Adrenal gland (tissue), 12 donors: Measurements from ENCODE around the gene NT5DC3. TPM values are rescaled to one million over a fixed set of nuclear protein-coding genes. Genes with fewer than 3 reads are reported as not detected.

Experiments used
- DNase-seq, 7 donors: peaks; one replicate each; pipeline ENCODE4 v3.0.0-alpha.2; 2019 to 2020
- H3K27ac ChIP-seq, 5 donors: fragments of 200-600 bp; sonication (generic) in 4 of 5; 1 replicate in 3 of 5; 2 replicates in 2 of 5; pipeline versions ENCODE4 v1.5.1 to v1.8.0; 2016 to 2020; ENCODE audit warnings: mild to moderate bottlenecking in 1 of 5
- H3K27me3 ChIP-seq: fragments of 200-600 bp; 2 replicates; pipeline ENCODE4 v1.8.0; 2021
- H3K36me3 ChIP-seq, 2 donors: fragments of 200-600 bp; replicated peaks in 1 of 2; 1 replicate in 1 of 2; 2 replicates in 1 of 2; pipeline versions ENCODE4 v1.5.1 to v1.8.0; 2018 to 2022
- H3K4me1 ChIP-seq, 2 donors: fragments of 200-600 bp; replicated peaks in 1 of 2; 1 replicate in 1 of 2; 2 replicates in 1 of 2; pipeline versions ENCODE4 v1.5.1 to v1.8.0; 2018 to 2021
- H3K4me3 ChIP-seq, 4 donors: fragments of 200-600 bp; sonication (generic) in 3 of 4; one replicate each; pipeline ENCODE4 v1.5.1; 2016 to 2018
- H3K9me3 ChIP-seq, 3 donors: fragments of 200-600 bp; sonication (generic) in 1 of 3; replicated peaks in 1 of 3; 1 replicate in 2 of 3; 2 replicates in 1 of 3; pipeline versions ENCODE4 v1.5.1 to v1.8.0; 2016 to 2021
- CTCF ChIP-seq, 6 experiments: fragments of 450-650 bp in 4 of 6; fragments of 200-600 bp in 2 of 6; sonication (generic) in 1 of 6; IDR thresholded peaks; 1 replicate in 5 of 6; 2 replicates in 1 of 6; pipeline versions ENCODE4 v1.5.1 to v1.8.0; 2016 to 2021; ENCODE audit warnings: antibody characterized with exemption in 6 of 6, mild to moderate bottlenecking in 2 of 6, moderate library complexity in 1 of 6
- POLR2A ChIP-seq, 2 donors: fragments of 450-650 bp; IDR thresholded peaks; one replicate each; pipeline ENCODE4 v1.6.1; 2017; ENCODE audit warnings: antibody characterized with exemption in 2 of 2, mild to moderate bottlenecking in 2 of 2, moderate library complexity in 1 of 2
- WGBS, 4 donors: extraction: QIAGEN DNeasy Blood & Tissue Kit in 2 of 4; methylation state at CpG; one replicate each; pipeline versions ENCODE4 v1.1.5 to v1.1.7; 2013 to 2017; 5-methylcytosine and 5-hydroxymethylcytosine counted together
- intact Hi-C, 2 donors: fragments of 100-400 bp; cut with DNase I; formaldehyde crosslinking; loops; one replicate each; pipeline versions ENCODE4 v1.14.1 to v1.15.0; 2022 to 2023
- polyA plus RNA-seq, 3 donors: library from polyadenylated mRNA; stranded (reverse); fragments of 200-250 nt in 2 of 3; fragments of 350-450 nt in 1 of 3; fragmentation: Illumina TruSeq in 1 of 3; extraction: RNeasy Lipid Tissue Mini Kit (QIAGEN cat#74804) in 1 of 3; gene quantifications; one replicate each; pipeline ENCODE4 v1.2.3, GENCODE V29; 2013 to 2014
- total RNA-seq, 9 donors: library from RNA; depleted of rRNA in 4 of 9; stranded (reverse); fragments of >200 nt in 4 of 9; fragments of 120-200 nt in 1 of 9; fragmentation: NEBNext Ultra II Directional in 1 of 9; extraction: Animal tissue kit (Norgen Biotek cat#: 25700) in 1 of 9; gene quantifications; one replicate each; pipeline versions ENCODE4 v1.1.0 to v1.2.4, GENCODE V29; 2013 to 2023
- donor health status: healthy with polysubstance abuse.
- donor health status: Bipolar disorder and iron deficiency.
- donor health status: DM: yes; HTN: yes; CAD: no.
- donor health status: DM: no; HTN: no; CAD: no.
- donor health status: DM: no; HTN: no; CAD: no.
- donor health status: DM: yes; HTN: yes; CAD: no.

The NT5DC3 gene
- total and polyA plus RNA-seq, 12 donors, result 4.1 to 14.9 (median 7.2) TPM

- H3K9me3 ChIP-seq, result no peaks in the 10 kb centered on the region
- no peaks in the 10 kb centered on the region for H3K27me3 ChIP-seq
- no peaks in the 10 kb centered on the region for H3K4me1 ChIP-seq
These were observed 23.7 kb upstream of the NT5DC3 start for GRCh38 chr12:103864710-103865109.

GRCh38 chr12:103858953-103859601, 18.0 kb upstream of the NT5DC3 start:
- Histone ChIP-seq H3K36me3 (no peaks in the 10 kb centered on the region), H3K4me3 (no peak overlapping the region), H3K27me3 (no peaks in the 10 kb centered on the region), H3K27ac (peak overlapping the region in 2 of 5 donors; percentile 33 to 52), H3K9me3 (no peaks in the 10 kb centered on the region), H3K4me1 (no peaks in the 10 kb centered on the region)
- TF ChIP-seq POLR2A (IDR thresholded peaks at IDR 0.05), result peak in 1 of 2 donors; percentile 45
- TF ChIP-seq CTCF (IDR thresholded peaks at IDR 0.05), result no peak
- WGBS, 4 donors, result 54 to 76% (median 65%) methylated on average over 9 to 10 of the region's 10 CpGs
- peak in 6 of 7 donors; percentile 53 to 79 (median 72) for DNase-seq
- intact Hi-C loops, result no loop called here

More at GRCh38 chr12:103864710-103865109, 23.7 kb upstream of the NT5DC3 start:
- H3K27ac ChIP-seq, result no peak overlapping the region
- 92 to 97% (median 96%) methylated on average over 6 of the region's 6 CpGs for WGBS, 4 donors
- TF ChIP-seq CTCF (IDR thresholded peaks at IDR 0.05) (no peak), POLR2A (IDR thresholded peaks at IDR 0.05) (no peak)
- no peak for DNase-seq
- intact Hi-C loops, result loop anchor here in 1 of 2 donors (10.0 kb wide), 1 partner anchor 90 kb away; no protein-coding TSS in a partner anchor
- no peaks in the 10 kb centered on the region for H3K36me3 ChIP-seq
- no peak overlapping the region for H3K4me3 ChIP-seq

GRCh38 chr12:103858335-103858734, 17.3 kb upstream of the NT5DC3 start:
- no peaks in the 10 kb centered on the region for H3K36me3 ChIP-seq
- no peaks in the 10 kb centered on the region for H3K27me3 ChIP-seq
- intact Hi-C loops, result no loop called here
- no peak overlapping the region for H3K27ac ChIP-seq
- no peaks in the 10 kb centered on the region for H3K4me1 ChIP-seq
- no peaks in the 10 kb centered on the region for H3K9me3 ChIP-seq
- WGBS, 4 donors, result 86 to 96% (median 91%) methylated on average over 7 to 8 of the region's 8 CpGs
- TF ChIP-seq POLR2A (IDR thresholded peaks at IDR 0.05) (no peak), CTCF (IDR thresholded peaks at IDR 0.05) (no peak)
- DNase-seq, result no peak
- no peak overlapping the region for H3K4me3 ChIP-seq

- intact Hi-C loops, result no loop called here
- H3K27ac ChIP-seq, result no peak overlapping the region
- no peaks in the 10 kb centered on the region for H3K4me1 ChIP-seq
These were observed 16.1 kb upstream of the NT5DC3 start for GRCh38 chr12:103857164-103857563.

More at GRCh38 chr12:103857164-103857563, 16.1 kb upstream of the NT5DC3 start:
- H3K9me3 ChIP-seq, result no peaks in the 10 kb centered on the region
- no peak overlapping the region for H3K4me3 ChIP-seq
- H3K36me3 ChIP-seq, result no peaks in the 10 kb centered on the region
- WGBS, 4 donors, result 65 to 93% (median 78%) methylated on average over 2 of the region's 2 CpGs
- TF ChIP-seq POLR2A (IDR thresholded peaks at IDR 0.05) (no peak), CTCF (IDR thresholded peaks at IDR 0.05) (no peak)
- H3K27me3 ChIP-seq, result no peaks in the 10 kb centered on the region
- no peak for DNase-seq
